RWPE2 (cell line): ENCODE measurements around the gene MESP2.

Source experiments
- ATAC-seq: fragments of 200-7000 bp; cut with Tn5 transposase; 3 replicates; pipeline ENCODE4 v1.9.1; 2021; ENCODE audit warnings: low read depth
- DNase-seq: peaks from one replicate; pipeline ENCODE4 v3.0.0-alpha.2; 2020; ENCODE audit warnings: low spot score
- H3K27ac ChIP-seq: fragments of 450-650 bp; 2 replicates; pipeline ENCODE4 v1.5.1; 2017; ENCODE audit warnings: mild to moderate bottlenecking; ENCODE audit not compliant: poor library complexity, severe bottlenecking
- H3K27me3 ChIP-seq: fragments of 250-450 bp; sonication (Bioruptor Pico); 2 replicates; pipeline ENCODE4 v1.5.1; 2021; ENCODE audit warnings: mild to moderate bottlenecking, moderate library complexity; ENCODE audit not compliant: insufficient read depth, poor library complexity, severe bottlenecking
- H3K36me3 ChIP-seq: fragments of 250-450 bp; sonication (Bioruptor Pico); 2 replicates; pipeline ENCODE4 v1.5.1; 2020; ENCODE audit warnings: low read depth, mild to moderate bottlenecking, moderate library complexity
- H3K4me1 ChIP-seq: fragments of 250-450 bp; sonication (Bioruptor Pico); 2 replicates; pipeline ENCODE4 v1.5.1; 2021; ENCODE audit warnings: mild to moderate bottlenecking, moderate library complexity; ENCODE audit not compliant: insufficient read depth, poor library complexity, severe bottlenecking
- H3K4me3 ChIP-seq: fragments of 250-450 bp; sonication (Bioruptor Pico); 2 replicates; pipeline ENCODE4 v1.5.1; 2021; ENCODE audit warnings: mild to moderate bottlenecking, moderate library complexity; ENCODE audit not compliant: severe bottlenecking
- H3K9me3 ChIP-seq: fragments of 250-450 bp; sonication (Bioruptor Pico); 2 replicates; pipeline ENCODE4 v1.5.1; 2021; ENCODE audit warnings: mild to moderate bottlenecking, moderate library complexity; ENCODE audit not compliant: severe bottlenecking
- TF ChIP-seq, protein P1 (sequence below): fragments of 450-650 bp; IDR thresholded peaks from one replicate; pipeline ENCODE4 v1.5.1; 2017; ENCODE audit warnings: mild to moderate bottlenecking, moderate library complexity; ENCODE audit not compliant: poor library complexity, severe bottlenecking

MESP2 gene

GRCh38 chr15:89745768-89746167 is 30.4 kb upstream of the MESP2 start:
- Histone ChIP-seq H3K4me1 (no peaks in the 10 kb centered on the region), H3K27ac (no peak overlapping the region), H3K9me3 (no peaks in the 10 kb centered on the region), H3K4me3 (no peak overlapping the region), H3K36me3 (no peaks in the 10 kb centered on the region), H3K27me3 (no peaks in the 10 kb centered on the region)
- TF ChIP-seq, protein P1, sequence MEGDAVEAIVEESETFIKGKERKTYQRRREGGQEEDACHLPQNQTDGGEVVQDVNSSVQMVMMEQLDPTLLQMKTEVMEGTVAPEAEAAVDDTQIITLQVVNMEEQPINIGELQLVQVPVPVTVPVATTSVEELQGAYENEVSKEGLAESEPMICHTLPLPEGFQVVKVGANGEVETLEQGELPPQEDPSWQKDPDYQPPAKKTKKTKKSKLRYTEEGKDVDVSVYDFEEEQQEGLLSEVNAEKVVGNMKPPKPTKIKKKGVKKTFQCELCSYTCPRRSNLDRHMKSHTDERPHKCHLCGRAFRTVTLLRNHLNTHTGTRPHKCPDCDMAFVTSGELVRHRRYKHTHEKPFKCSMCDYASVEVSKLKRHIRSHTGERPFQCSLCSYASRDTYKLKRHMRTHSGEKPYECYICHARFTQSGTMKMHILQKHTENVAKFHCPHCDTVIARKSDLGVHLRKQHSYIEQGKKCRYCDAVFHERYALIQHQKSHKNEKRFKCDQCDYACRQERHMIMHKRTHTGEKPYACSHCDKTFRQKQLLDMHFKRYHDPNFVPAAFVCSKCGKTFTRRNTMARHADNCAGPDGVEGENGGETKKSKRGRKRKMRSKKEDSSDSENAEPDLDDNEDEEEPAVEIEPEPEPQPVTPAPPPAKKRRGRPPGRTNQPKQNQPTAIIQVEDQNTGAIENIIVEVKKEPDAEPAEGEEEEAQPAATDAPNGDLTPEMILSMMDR: no peak
- ATAC-seq: no peak
- no peak for DNase-seq

- H3K4me3 ChIP-seq: no peak overlapping the region
- no peak overlapping the region for H3K27ac ChIP-seq
- H3K27me3 ChIP-seq: no peaks in the 10 kb centered on the region
Measured at GRCh38 chr15:89746386-89746780, 29.7 kb upstream of the MESP2 start.

DNA sequence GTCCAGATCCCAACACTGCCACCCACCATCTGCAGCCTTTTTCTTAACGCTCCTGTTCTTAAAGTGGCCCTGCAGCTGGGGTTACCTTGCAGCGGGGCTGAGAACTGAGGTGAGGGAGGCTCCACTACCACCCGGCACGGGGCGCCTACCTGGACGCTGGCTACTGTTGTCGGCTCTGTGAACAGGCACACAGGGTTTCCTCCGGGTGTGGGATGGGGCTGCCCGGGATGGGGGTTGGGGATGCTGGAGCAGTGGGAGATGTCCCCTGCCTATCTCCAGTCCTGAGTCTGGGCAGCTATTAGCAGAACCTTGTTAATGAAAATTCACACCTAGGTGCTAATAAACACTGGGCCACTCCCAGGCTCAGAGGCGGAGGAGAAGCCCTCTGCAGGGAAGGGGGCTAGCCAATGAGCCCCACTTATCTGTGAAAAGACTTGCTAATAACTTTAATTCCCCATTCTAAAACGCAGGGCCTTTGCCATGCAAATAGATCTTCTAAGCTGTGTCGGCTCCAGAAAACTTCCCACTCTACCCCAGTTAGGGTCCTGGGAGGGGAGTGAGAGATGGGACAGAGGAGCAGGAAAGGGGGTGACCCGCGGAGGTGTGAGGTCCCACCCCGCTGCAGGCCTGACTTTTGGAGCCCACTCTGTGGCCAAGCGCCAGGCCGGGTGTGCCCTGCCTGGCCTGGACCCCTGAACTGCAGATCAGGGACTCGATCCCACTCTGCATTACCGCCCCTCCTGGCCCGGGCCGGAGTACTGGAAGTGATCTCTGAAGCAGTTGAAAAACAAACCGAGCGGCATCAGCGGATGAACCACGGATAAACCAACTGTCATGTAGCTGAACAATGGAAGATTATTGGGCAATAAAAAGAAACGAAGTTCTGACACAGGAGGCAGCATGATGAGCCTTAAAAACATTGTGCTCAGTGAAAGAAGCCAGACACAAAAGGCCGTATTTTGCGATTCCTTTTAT is 28.1 kb upstream of the MESP2 start:
- DNase-seq (no peak), ATAC-seq (no peak)
- TF ChIP-seq, protein P1: no peak
- Histone ChIP-seq H3K4me1 (peaks cover 3% of the 10 kb centered on the region), H3K36me3 (no peaks in the 10 kb centered on the region), H3K27me3 (no peaks in the 10 kb centered on the region), H3K9me3 (no peaks in the 10 kb centered on the region), H3K27ac (no peak overlapping the region), H3K4me3 (no peak overlapping the region)

More at GRCh38 chr15:89746386-89746780, 29.7 kb upstream of the MESP2 start:
- no peak for DNase-seq
- TF ChIP-seq, protein P1: no peak
- Histone ChIP-seq H3K36me3 (no peaks in the 10 kb centered on the region), H3K4me1 (no peaks in the 10 kb centered on the region), H3K9me3 (no peaks in the 10 kb centered on the region)
- no peak for ATAC-seq

- H3K36me3 ChIP-seq: no peaks in the 10 kb centered on the region
- TF ChIP-seq, protein P1: no peak
- no peaks in the 10 kb centered on the region for H3K9me3 ChIP-seq
- H3K4me1 ChIP-seq: peaks cover 3% of the 10 kb centered on the region
- H3K27ac ChIP-seq: no peak overlapping the region
- DNase-seq (no peak), ATAC-seq (no peak)
- H3K27me3 ChIP-seq: no peaks in the 10 kb centered on the region
- no peak overlapping the region for H3K4me3 ChIP-seq
Measured at GRCh38 chr15:89749054-89749453, 27.1 kb upstream of the MESP2 start.

DNA sequence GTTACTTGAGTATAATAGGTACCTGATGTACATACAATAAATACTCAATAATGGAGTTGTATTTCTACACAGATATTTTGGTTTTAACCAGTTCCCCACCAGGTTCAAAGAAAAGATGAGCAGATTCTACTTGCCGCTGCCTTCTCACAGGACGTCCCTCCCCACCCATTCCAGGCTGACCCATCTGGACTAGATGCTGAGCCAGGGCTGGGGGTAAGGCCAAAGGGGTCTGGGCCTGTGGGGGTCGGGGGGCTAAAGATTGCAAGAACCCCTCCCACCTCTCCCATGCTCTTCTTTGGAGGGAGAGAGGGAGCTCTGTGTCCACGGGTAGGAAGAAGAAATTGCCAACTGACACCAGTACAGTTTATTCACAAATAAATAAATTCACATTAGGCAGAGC is 26.6 kb upstream of the MESP2 start:
- no peak overlapping the region for H3K4me3 ChIP-seq
- TF ChIP-seq, protein P1: no peak
- no peaks in the 10 kb centered on the region for H3K9me3 ChIP-seq
- H3K4me1 ChIP-seq: peaks cover 3% of the 10 kb centered on the region
- ATAC-seq (no peak), DNase-seq (no peak)
- no peak overlapping the region for H3K27ac ChIP-seq
- no peaks in the 10 kb centered on the region for H3K27me3 ChIP-seq
- H3K36me3 ChIP-seq: no peaks in the 10 kb centered on the region
